KMS-11 (cell line): ENCODE data around the gene TMEM51.

Experiments
- H2AFZ ChIP-seq: fragments of 200-600 bp; sonication (generic); 2 replicates; pipeline ENCODE4 v1.6.1; 2016; ENCODE audit warnings: antibody characterized with exemption, mixed run types, low read depth
- H3K27ac ChIP-seq: fragments of 200-600 bp; sonication (generic); 2 replicates; pipeline ENCODE4 v1.6.1; 2016; ENCODE audit warnings: mild to moderate bottlenecking, mixed run types
- H3K27me3 ChIP-seq: fragments of 200-600 bp; sonication (generic); 2 replicates; pipeline ENCODE4 v1.6.1; 2017; ENCODE audit warnings: mild to moderate bottlenecking, low read depth, mixed run types, moderate library complexity; ENCODE audit not compliant: insufficient read depth
- H3K36me3 ChIP-seq: fragments of 200-600 bp; sonication (generic); 2 replicates; pipeline ENCODE4 v1.6.1; 2017; ENCODE audit warnings: mild to moderate bottlenecking, mixed run types; ENCODE audit not compliant: insufficient read depth
- H3K4me1 ChIP-seq: fragments of 200-600 bp; sonication (generic); 2 replicates; pipeline ENCODE4 v1.6.1; 2016; ENCODE audit warnings: mild to moderate bottlenecking, low read depth, mixed run types; ENCODE audit not compliant: poor library complexity, severe bottlenecking
- H3K4me2 ChIP-seq: fragments of 200-600 bp; sonication (generic); 2 replicates; pipeline ENCODE4 v1.7.0; 2016; ENCODE audit warnings: mild to moderate bottlenecking, mixed run types
- H3K4me3 ChIP-seq: fragments of 200-600 bp; sonication (generic); IDR thresholded peaks from 2 replicates; pipeline ENCODE4 v1.6.1; 2017; ENCODE audit warnings: low read depth, low read length, mixed read lengths; ENCODE audit not compliant: insufficient read depth
- H3K79me2 ChIP-seq: fragments of 200-600 bp; sonication (generic); 2 replicates; pipeline ENCODE4 v1.6.1; 2016; ENCODE audit warnings: low read depth, mixed run types; ENCODE audit not compliant: insufficient read depth
- H3K9ac ChIP-seq: fragments of 200-600 bp; sonication (generic); 2 replicates; pipeline ENCODE4 v1.6.1; 2016; ENCODE audit warnings: mild to moderate bottlenecking, mixed run types
- H4K20me1 ChIP-seq: fragments of 200-600 bp; sonication (generic); 2 replicates; pipeline ENCODE4 v1.6.1; 2016; ENCODE audit warnings: mild to moderate bottlenecking, mixed run types; ENCODE audit not compliant: insufficient read depth
- CTCF ChIP-seq: fragments of 200-600 bp; sonication (generic); conservative IDR thresholded peaks from 2 replicates; pipeline ENCODE4 v1.6.1; 2017; ENCODE audit warnings: low read depth, mild to moderate bottlenecking, antibody characterized with exemption, low read length, moderate library complexity, mixed read lengths

The TMEM51 gene

DNA sequence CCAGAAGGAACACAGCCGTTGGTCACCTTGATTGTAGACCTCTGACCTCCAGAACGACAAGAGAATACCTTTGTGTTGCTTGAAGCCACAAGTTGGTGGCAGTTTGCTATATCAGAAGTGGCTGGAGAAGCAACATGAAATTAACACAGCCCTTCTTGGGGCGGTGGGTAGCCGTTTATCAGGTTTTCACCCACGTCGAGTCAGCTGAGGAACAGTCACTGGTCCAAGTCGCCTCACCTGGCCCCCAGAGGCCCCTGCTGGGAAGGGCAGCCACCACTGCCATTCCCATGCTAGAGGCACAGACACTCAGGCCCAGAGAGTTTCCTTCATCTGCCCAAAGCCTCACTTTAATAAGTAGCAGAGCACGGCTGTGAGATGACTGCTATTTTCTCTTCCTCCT lies 37.7 kb downstream of the TMEM51 start:
- Histone ChIP-seq H3K79me2 (no peaks in the 10 kb centered on the region), H3K27me3 (no peaks in the 10 kb centered on the region), H3K36me3 (no peaks in the 10 kb centered on the region), H3K4me1 (no peaks in the 10 kb centered on the region), H3K9ac (no peak overlapping the region), H2AFZ (no peak overlapping the region), H4K20me1 (no peaks in the 10 kb centered on the region), H3K4me2 (no peak overlapping the region), H3K27ac (no peak overlapping the region), H3K4me3 (no peak overlapping the region)
- no peak for TF ChIP-seq CTCF

DNA sequence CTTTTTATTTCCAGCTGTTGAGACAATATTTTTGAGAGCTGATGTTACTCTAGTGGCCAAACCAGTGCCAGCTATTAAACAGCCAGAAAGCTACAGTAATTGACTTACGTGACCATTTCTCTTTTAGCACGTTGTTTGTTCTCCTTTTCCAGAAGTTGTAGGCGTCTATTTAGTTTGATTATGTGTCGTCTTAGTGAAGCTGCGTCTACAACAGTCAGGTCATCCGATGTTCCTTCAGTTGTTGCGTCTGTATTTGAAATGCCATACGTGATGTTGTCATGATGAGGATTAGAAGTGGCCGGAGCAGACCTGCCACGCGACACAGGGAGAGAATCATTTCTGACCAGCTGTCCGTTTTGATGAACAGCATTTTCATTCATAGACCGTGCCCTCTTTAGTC lies 38.2 kb downstream of the TMEM51 start:
- Histone ChIP-seq H3K9ac (no peak overlapping the region), H3K36me3 (no peaks in the 10 kb centered on the region), H3K4me1 (no peaks in the 10 kb centered on the region), H4K20me1 (no peaks in the 10 kb centered on the region), H3K27me3 (no peaks in the 10 kb centered on the region), H3K4me2 (no peak overlapping the region), H2AFZ (no peak overlapping the region), H3K79me2 (no peaks in the 10 kb centered on the region), H3K4me3 (no peak overlapping the region), H3K27ac (no peak overlapping the region)
- TF ChIP-seq CTCF: no peak

GRCh38 chr1:15192916-15193550 lies 39.5 kb downstream of the TMEM51 start:
- H3K27me3 ChIP-seq: no peaks in the 10 kb centered on the region
- no peak overlapping the region for H2AFZ ChIP-seq
- H4K20me1 ChIP-seq: no peaks in the 10 kb centered on the region
- no peak for TF ChIP-seq CTCF
- no peak overlapping the region for H3K4me2 ChIP-seq
- no peaks in the 10 kb centered on the region for H3K79me2 ChIP-seq
- no peak overlapping the region for H3K9ac ChIP-seq
- no peaks in the 10 kb centered on the region for H3K36me3 ChIP-seq
- no peak overlapping the region for H3K4me3 ChIP-seq
- H3K27ac ChIP-seq: no peak overlapping the region
- no peaks in the 10 kb centered on the region for H3K4me1 ChIP-seq

DNA sequence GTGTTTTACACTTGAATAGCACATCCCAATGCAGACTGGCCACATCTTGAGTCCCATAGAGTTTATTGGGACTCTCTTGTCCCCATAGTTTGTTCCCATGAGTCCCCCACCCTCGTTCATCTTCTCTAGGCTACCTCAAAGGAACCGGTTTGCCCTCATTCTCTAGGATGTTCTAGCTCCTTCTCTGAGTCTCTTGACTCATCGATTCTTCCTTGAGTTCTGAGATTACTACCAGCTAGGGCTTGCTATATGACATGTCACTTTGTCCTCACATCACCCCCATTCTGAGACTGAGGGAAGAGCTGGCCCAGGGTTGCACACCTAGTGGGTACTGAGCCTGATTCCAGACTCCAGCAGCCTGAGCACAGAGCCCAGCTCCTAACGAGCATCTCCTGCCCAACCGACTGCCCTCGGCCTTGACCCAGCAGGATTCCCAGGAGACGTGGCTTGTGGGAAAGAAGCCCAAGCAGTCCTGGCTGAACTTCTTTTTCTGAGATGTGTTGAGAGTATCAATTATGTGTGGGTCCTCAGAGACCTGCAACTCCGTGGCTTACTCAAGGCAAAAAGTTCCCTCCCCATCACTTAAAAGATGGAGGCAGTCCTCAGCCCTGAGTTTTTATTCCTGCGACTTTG lies 42.0 kb downstream of the TMEM51 start:
- H3K79me2 ChIP-seq: no peaks in the 10 kb centered on the region
- no peak overlapping the region for H3K4me2 ChIP-seq
- no peak for TF ChIP-seq CTCF
- no peaks in the 10 kb centered on the region for H4K20me1 ChIP-seq
- H3K27me3 ChIP-seq: no peaks in the 10 kb centered on the region
- H3K9ac ChIP-seq: no peak overlapping the region
- H3K4me3 ChIP-seq: no peak overlapping the region
- no peaks in the 10 kb centered on the region for H3K4me1 ChIP-seq
- H2AFZ ChIP-seq: no peak overlapping the region
- no peak overlapping the region for H3K27ac ChIP-seq
- no peaks in the 10 kb centered on the region for H3K36me3 ChIP-seq
